K562 (cell line): ENCODE data around the gene ZDHHC16. TPM values are rescaled to one million over a fixed set of nuclear protein-coding genes. Genes with fewer than 3 reads are reported as not detected.

ENCODE experiments used
- AFF4 ChIP-seq: sonication (generic); formaldehyde crosslinking; IDR thresholded peaks from 2 replicates; pipeline ENCODE4 v1.8.0; 2023; ENCODE audit warnings: mild to moderate bottlenecking, missing genetic modification reagents
- ATF7 ChIP-seq: fragments of 450-650 bp; IDR thresholded peaks from 2 replicates; pipeline ENCODE4 v1.7.1; 2014; ENCODE audit warnings: mild to moderate bottlenecking, moderate library complexity
- CCNT2 ChIP-seq: IDR thresholded peaks from 2 replicates; pipeline ENCODE4 v1.6.1; 2011; ENCODE audit warnings: borderline replicate concordance, low read depth, mild to moderate bottlenecking, moderate library complexity, mixed read lengths, low read length; ENCODE audit not compliant: insufficient read length; ENCODE audit errors: extremely low read depth
- ESRRA ChIP-seq: fragments of 450-650 bp; IDR thresholded peaks from 2 replicates; pipeline ENCODE4 v1.6.1; 2014; ENCODE audit warnings: low read depth, mild to moderate bottlenecking, moderate library complexity, borderline replicate concordance
- ETV5 ChIP-seq: sonication (generic); formaldehyde crosslinking; IDR thresholded peaks from 2 replicates; pipeline ENCODE4 v1.4.0; 2020; ENCODE audit warnings: low read depth, mild to moderate bottlenecking, missing genetic modification reagents
- ETV6 ChIP-seq, 3 experiments: fragments of 150-350 bp in 1 of 3; sonication (generic) in 1 of 3; formaldehyde crosslinking in 1 of 3; IDR thresholded peaks; 2 replicates each; pipeline versions ENCODE4 v1.6.1 to v1.8.0; 2014 to 2022; ENCODE audit warnings: borderline replicate concordance in 2 of 3, low read depth in 2 of 3, antibody characterized with exemption in 1 of 3, low read length in 1 of 3, mild to moderate bottlenecking in 1 of 3, missing genetic modification reagents in 1 of 3
- HOXB6 ChIP-seq: fragments of 250-450 bp; sonication (Bioruptor Pico); IDR thresholded peaks from 2 replicates; pipeline ENCODE4 v1.5.1; 2022; ENCODE audit warnings: mild to moderate bottlenecking, borderline replicate concordance
- MAX ChIP-seq: sonication (generic); formaldehyde crosslinking; IDR thresholded peaks from 2 replicates; pipeline ENCODE4 v1.9.0; 2022; ENCODE audit warnings: mild to moderate bottlenecking, missing genetic modification reagents
- MCM5 ChIP-seq: fragments of 450-650 bp; IDR thresholded peaks from 2 replicates; pipeline ENCODE4 v1.6.1; 2016; ENCODE audit warnings: low read depth
- MNT ChIP-seq, 2 experiments: fragments of 450-650 bp; conservative IDR thresholded peaks; 2 replicates each; pipeline ENCODE4 v1.6.1; 2017; ENCODE audit warnings: mild to moderate bottlenecking in 2 of 2, moderate library complexity in 2 of 2
- NFE2L1 ChIP-seq: fragments of 450-650 bp; IDR thresholded peaks from 2 replicates; pipeline ENCODE4 v1.6.1; 2016; ENCODE audit warnings: missing genetic modification characterization, low read depth, mild to moderate bottlenecking, missing compliant biosample characterization, moderate library complexity, borderline replicate concordance
- PHB2 ChIP-seq: fragments of 450-650 bp; IDR thresholded peaks from 2 replicates; pipeline ENCODE4 v1.6.1; 2017; ENCODE audit warnings: low read depth
- PPARD ChIP-seq: fragments of 250-450 bp; sonication (Bioruptor Pico); IDR thresholded peaks from 2 replicates; pipeline ENCODE4 v1.8.0; 2022; ENCODE audit warnings: inconsistent platforms, mild to moderate bottlenecking, moderate library complexity
- RFX7 ChIP-seq: fragments of 250-450 bp; sonication (Bioruptor Pico); IDR thresholded peaks from 2 replicates; pipeline ENCODE4 v1.5.1; 2021; ENCODE audit warnings: mild to moderate bottlenecking
- SOX6 ChIP-seq: fragments of 450-650 bp; IDR thresholded peaks from 2 replicates; pipeline ENCODE4 v1.6.1; 2014; ENCODE audit warnings: mild to moderate bottlenecking
- STAT6 ChIP-seq: sonication (generic); formaldehyde crosslinking; IDR thresholded peaks from 2 replicates; pipeline ENCODE4 v1.8.1; 2023; ENCODE audit warnings: mild to moderate bottlenecking, missing genetic modification reagents
- TBP ChIP-seq: optimal IDR thresholded peaks from 2 replicates; pipeline ENCODE3; 2011; ENCODE audit warnings: low read depth, low read length, improper control_type of control experiment
- ZNF586 ChIP-seq: fragments of 450-650 bp; formaldehyde crosslinking; conservative IDR thresholded peaks from 2 replicates; pipeline ENCODE4 v1.4.0; 2020; ENCODE audit warnings: mild to moderate bottlenecking, moderate library complexity
- polyA plus RNA-seq, 8 experiments: library from polyadenylated mRNA; depleted of rRNA in 4 of 8; stranded (reverse) in 5 of 8; unstranded in 3 of 8; fragments of >200 nt; fragmentation: Nextera tagmentation in 2 of 8; fragmentation: Illumina TruSeq in 1 of 8; extraction: Ambion mirVana in 2 of 8; extraction: Trizol in 1 of 8; gene quantifications; 2 replicates each; pipeline versions ENCODE4 v1.2.1 to v1.2.3, GENCODE V29; 2011 to 2014; ENCODE audit warnings: inconsistent platforms in 1 of 8, missing spikeins in 1 of 8
- total RNA-seq, 7 experiments: library from RNA; depleted of rRNA in 6 of 7; stranded (reverse); fragments of >200 nt in 6 of 7; fragmentation: Illumina TruSeq in 2 of 7; extraction: Trizol in 2 of 7; gene quantifications; 2 replicates each; pipeline versions ENCODE4 v1.2.1 to v1.2.3, GENCODE V29; 2011 to 2021; ENCODE audit warnings: low replicate concordance in 1 of 7

The ZDHHC16 gene
- total and polyA plus RNA-seq, 9 of the 15 experiments (the other 6 are each of a cell fraction or from before 2014, with no cell fraction given), result 12.5 to 33.8 (median 21.3) TPM

- TF ChIP-seq ETV6 (IDR thresholded peaks at IDR 0.05; ENCODE audit: borderline replicate concordance in 1 of 2, low read depth in 2 of 2, low read length in 1 of 2) (no peak), ETV6 (CRISPR knock-in tag; IDR thresholded peaks at IDR 0.05; ENCODE audit: borderline replicate concordance) (no peak), MCM5 (no peak), TBP (peak; percentile 64), STAT6 (CRISPR knock-in tag) (no peak), ETV5 (CRISPR knock-in tag) (0 out of 2 replicates have a peak, but pooled peaks have one; percentile 60), ZNF586 (CRISPR knock-in tag) (no peak), PPARD (CRISPR knock-in tag) (no peak), HOXB6 (no peak), CCNT2 (no peak), RFX7 (CRISPR knock-in tag) (no peak), MNT (conservative IDR thresholded peaks at IDR 0.05) (peak; percentile 99), ESRRA (no peak), ATF7 (peak; percentile 73; the same call in 1 of the 2 replicates), SOX6 (no peak), AFF4 (CRISPR knock-in tag) (peak; percentile 81; the same call in 1 of the 2 replicates), NFE2L1 (no peak), PHB2 (no peak), MAX (CRISPR knock-in tag) (peak; percentile 91)
Observed at GRCh38 chr10:97400665-97401454, 45.1 kb upstream of the ZDHHC16 start, which contains the start of gene RRP12 (continued).
